GOT3 (cell line): Measurements from ENCODE around the gene UBALD2.
"Not testable (repeated sequence)": the region's sequence is repeated elsewhere in the genome, so short reads cannot be mapped to it uniquely, and the experiment has no call there.

Experiments used
- DNase-seq: peaks from one replicate; lab custom pipeline; 2025; ENCODE audit warnings: mixed read lengths; lab: John Stamatoyannopoulos, UW

The UBALD2 gene

DNA sequence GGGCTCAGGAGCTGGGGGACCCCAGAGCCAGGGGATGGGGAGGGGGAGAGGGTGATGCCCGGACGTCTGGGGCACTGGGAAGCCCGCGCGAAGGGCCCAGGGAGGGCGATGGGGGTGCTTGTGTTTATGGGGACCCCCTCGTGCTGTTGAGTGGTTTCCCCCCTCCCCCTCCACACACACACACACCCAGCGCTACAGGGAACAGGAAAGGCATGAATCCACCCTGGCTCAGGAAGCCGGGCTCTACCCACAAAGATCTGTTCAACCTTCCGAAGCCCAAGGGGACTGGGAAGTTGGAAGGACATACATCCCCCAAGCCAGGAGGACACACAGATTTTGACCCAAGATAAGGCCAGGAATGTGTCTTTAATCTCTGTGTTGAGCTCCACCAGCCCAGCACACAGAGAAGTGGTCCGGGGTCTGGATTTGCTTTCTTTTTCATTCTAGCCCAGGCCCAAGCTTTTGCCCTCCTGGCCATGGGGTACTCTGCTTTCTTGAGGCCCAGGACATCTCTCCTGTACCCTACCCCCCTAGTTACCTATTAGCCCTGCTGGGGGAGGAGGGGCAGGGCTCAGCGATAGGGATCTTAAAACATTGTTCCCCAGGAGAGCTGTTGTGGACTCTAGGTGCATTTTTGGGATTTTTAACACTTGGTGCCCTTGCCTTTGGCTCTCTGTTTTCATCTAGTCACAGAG lies 1.2 kb downstream of the UBALD2 start:
- DNase-seq = no peak

DNA sequence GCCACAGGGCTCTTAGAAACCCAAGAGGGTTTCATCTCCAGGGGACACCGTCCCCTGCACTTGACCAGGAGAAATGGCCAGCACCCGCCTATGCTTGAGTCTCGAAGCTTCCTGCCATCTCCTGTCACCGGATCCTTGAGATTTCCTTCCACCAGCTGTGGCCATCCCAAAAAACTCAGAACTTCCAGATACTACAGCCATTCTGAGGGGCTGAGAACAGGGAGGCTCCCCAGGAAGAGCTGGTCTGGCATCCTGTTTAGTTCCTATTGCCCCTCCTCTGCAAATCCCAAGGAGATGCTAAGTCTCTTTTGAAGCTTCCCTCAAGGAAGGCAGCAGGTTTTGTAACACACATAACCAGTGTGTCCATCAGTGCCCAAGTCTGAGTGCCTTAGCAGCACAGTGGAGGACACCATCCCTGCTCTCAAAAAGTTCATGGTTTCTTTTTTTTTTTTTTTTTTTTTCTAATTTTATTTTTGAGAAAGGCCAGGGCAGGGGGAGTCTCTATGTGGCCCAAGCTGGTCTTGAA lies 2.0 kb downstream of the UBALD2 start:
- no peak for DNase-seq

DNA sequence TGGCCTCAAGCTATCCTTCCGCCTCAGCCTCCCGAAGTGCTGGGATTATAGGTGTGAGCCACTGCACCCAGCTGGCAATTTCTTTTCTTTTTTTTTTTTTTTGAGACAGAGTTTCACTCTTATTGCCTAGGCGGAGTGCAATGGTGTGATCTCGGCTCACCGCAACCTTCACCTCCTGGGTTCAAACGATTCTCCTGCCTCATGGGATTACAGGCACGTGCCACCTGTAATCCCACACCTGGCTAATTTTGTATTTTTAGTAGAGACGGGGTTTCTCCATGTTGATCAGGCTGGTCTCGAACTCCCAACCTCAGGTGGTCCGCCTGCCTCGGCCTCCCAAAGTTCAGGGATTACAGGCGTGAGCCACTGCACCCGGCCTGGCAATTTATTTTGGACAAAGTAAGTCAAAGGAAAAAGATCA lies 2.4 kb downstream of the UBALD2 start:
- DNase-seq = not testable (repeated sequence)

DNA sequence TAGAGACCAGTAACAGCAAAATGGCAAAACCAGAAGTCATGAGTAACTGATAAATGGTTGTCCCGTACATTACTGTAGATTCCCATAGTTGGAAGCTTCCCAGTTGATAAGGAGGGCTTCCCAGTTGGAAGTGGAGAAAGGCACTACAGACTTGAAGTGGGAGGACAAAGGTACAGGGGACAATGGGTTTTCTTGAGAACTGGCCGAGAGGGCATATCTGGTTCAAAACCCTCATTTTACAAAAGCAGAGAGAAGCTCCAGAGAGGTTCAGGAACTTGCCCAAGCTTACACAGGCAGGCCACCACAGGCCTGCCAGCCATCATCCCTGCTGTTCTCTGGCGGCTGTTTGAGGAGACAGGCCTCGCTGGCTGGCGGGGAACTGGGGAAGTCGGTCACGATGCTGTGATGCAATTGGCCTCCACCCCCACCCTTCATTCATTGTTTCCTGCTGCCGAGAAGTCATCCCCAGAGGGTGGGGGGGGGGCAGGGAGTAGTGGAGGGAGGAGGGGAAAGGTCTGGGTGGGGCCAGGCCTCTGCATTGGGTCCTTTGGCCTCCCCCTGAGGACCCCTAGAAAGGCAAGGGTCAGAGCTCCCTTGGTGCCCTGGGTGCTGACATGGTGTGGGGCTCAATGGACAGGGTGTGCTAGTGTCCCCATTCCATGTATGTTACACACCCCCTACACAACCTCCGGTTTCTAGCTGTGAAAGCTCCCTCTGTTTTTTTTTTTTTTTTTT lies 3.0 kb downstream of the UBALD2 start:
- DNase-seq = no peak

DNA sequence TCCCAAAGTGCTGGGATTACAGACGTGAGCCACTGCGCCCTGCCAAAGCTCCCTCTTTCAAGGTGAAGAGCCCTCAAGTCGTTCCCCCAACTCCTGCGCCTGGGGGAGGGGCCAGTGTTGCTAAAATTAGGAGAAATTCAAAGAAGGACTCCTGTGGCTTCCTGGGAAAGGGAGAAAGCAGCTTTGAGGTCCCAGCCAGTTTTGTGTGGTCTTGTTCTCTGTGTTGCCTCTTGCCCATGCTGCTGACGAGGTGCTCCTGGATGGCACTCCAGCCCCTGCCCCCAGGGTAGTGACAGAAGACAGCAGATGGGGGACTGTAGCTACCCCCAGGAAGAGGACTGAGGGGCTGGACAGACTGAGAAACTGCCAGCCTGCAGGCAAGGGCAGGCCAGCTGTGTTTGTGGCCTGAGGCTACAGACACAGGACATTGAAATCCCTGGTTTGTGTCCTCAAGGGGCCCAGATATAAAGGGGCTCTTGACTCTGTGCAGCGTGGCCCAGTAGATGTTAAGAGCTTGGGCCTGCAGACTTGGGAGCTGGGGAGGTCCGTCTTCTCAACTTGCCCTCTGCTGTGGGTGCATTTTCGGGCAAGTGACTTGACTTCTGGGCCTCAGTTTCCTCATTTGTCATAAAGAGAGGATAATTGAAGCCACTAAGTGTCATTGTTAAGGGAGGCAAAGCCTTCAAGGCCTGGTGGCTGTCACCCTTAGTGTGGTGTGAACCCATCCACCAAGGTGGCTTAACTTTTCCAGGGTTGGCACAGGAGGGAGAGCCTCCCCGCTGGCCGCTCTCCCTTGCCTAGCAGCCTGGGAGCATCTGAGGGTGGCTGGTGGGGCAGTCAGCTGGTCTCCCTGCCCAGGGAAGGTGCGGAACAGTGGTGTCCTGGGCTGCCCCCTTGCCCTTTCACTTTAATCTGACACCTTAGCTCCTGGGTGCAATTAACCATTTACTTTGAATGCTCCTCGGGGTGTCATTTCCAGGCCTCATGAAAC lies 4.1 kb downstream of the UBALD2 start:
- no peak for DNase-seq

DNA sequence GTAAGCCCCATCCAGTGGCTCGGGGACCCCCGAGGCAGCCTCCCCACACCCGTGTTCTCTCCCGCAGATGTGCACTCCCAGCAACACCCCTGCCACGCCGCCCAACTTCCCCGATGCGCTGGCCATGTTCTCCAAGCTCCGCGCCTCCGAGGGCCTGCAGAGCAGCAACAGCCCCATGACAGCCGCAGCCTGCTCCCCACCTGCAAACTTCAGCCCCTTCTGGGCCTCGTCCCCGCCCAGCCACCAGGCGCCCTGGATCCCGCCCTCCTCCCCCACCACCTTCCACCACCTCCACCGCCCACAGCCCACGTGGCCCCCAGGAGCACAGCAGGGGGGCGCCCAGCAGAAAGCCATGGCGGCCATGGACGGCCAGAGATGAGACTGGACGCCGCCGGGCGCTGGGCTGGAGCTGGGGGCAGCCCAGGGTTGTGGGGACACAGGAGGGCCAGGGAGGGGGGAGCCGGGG lies 5.0 kb downstream of the UBALD2 start:
- DNase-seq = no peak

DNA sequence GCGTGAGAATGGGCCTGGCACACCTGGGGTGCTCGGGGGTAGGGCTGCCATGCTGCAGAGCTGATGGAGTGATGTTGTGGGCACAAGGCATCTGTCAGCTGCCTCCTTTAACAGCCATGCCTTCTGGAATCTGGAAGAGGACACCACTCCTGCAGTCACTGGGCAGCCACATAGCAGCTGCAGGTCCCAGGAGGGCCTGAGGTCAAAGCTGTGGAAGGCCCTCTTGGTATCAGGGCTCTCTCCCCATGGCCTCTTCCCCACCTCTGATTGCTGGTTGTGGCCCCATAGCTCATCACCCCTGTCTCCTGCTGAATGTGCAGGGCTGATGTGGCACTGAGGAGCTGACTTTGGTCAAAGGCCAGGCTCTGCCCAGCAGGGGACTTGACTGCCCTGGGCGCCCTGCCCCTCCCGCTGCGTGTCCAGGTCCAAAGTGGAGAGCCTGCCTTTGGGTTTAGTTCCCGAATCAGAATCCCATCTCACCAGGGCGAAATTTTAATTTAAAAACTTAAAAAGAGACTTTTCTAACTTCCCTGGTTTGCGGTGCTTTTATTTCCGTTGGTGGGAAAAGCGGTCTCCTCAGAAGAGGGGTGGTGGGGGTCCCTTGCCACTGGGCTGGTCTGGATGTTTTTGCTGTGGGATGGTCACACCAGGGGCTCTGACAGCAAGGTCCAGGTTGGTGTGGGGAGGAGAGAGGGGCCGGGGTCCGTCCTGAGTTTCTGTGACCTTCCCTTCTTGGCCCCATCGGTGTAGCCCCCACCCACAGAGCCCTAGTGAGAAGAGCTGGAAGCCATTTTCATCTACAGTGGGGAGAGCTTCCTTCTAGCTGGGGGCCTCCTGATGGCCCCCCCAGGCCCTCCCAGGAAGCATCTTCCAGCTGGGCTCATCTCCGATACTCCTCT lies 5.9 kb downstream of the UBALD2 start:
- DNase-seq = no peak

DNA sequence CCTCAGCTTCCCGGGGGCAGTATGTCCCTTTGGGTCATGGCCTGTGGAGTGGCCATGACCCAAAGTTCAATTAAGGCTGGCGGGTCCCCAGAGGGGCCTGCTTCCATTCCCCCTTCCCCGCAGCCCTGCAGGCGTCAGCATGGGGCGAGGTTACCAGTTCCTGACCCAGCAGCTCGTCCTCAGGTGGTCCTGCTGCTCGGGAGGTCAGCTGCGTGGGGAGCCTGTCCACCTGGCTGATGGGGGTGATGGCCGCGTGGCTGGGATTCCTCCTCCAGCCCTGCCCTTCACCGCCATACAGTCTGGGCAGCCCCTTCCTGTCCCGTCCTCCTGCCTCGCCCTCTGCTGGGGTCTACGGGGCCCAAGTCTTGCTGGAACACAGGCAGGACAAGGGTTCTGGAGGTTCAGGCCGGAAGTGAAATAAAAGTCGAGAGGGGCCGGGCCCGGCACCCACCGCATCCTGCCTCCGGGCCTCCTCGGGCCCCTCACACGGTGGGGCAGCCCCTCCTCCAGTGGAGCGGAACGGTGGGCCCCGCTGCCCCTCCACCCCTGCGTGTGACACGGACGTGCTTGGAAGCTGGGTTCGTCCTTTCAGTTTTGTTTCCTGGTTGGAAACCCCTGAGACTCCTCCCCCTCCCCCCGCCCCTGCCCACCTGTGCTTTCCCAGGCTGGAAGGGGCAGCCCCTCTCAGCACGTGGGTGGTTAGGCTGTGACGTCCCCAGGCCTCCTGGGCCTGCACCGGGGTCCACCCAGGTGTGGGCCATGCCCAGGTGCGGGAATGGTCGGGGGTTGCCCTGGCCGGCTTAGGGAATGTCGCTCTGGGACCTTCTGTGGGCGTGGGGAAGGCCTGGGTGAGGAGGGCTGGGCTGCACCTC lies 6.8 kb downstream of the UBALD2 start:
- no peak for DNase-seq

DNA sequence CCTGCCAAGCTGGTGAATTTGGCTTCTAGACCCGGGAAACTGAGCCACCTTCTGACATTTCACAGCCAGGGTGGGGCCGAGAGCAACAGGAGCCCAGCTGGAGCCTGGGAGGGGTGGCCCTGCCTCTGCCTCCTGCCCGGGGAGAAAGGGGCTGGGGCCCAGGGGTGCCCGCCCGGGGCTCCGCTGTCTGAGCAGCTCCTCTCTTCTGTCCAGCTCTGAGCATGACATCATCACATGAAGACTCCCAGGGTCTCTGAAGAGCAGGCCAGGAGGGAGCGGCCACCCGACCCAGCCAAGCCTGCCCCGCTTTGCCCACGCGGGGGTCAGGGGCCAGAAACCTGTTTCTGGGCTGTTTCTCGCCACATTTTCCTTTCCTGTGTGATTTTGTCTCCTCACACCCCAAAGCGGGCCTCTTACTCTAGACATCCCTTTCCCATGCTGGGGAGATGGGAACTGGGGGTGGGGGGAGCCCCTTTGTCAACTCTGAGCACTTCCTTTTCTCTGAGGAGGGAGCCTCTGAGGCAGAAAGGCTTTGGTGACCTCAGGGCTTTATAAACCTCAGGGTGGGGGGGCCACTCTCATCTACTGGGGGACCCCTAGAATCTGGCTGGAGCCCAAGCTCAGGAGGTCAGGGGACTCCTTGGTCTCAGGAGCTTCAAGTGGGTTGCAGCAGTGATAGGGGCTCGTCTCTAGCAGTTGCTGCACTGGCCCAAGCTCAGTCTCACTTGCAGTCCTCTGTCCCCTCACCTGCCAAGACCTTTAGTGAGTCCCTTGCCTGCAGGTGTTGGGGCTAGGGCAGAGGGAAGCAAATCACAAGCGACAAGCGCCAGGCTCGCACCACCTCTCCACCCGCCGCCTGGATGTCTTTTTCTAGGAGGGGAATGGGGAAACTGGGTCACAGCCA lies 7.6 kb downstream of the UBALD2 start:
- DNase-seq = no peak

DNA sequence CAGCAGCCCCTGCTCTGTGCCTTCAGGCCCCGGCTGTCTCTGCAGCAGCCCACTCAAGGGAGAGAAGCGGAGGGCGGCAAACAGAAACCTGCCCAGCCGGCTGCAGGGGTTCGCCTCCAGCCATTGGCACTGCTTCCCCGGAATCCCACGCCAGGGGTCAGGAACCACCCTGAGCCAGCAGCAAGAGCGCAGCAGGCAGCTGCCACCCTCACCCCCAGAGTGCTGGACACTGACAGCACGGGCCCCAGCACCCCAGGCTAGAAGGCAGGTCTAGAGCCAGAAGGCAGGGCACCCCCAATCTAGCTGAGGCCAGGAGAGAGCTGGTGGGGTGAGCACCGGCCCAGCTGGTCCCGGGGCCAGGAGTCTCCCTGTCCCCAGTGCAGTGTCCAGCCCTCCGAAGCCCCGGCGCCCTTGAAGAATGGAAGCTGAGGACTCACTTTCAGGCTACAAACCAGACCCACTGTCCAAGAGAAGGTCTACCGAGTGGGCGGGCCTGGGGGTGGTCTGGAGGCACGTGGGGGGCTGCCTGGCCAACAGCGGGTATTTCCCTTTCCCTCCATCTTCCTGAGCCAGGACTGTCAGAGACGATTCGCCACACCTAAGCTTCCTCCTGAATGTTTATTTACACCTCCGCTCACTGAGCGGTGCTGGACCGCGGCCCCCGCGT lies 8.4 kb downstream of the UBALD2 start:
- DNase-seq = no peak

DNA sequence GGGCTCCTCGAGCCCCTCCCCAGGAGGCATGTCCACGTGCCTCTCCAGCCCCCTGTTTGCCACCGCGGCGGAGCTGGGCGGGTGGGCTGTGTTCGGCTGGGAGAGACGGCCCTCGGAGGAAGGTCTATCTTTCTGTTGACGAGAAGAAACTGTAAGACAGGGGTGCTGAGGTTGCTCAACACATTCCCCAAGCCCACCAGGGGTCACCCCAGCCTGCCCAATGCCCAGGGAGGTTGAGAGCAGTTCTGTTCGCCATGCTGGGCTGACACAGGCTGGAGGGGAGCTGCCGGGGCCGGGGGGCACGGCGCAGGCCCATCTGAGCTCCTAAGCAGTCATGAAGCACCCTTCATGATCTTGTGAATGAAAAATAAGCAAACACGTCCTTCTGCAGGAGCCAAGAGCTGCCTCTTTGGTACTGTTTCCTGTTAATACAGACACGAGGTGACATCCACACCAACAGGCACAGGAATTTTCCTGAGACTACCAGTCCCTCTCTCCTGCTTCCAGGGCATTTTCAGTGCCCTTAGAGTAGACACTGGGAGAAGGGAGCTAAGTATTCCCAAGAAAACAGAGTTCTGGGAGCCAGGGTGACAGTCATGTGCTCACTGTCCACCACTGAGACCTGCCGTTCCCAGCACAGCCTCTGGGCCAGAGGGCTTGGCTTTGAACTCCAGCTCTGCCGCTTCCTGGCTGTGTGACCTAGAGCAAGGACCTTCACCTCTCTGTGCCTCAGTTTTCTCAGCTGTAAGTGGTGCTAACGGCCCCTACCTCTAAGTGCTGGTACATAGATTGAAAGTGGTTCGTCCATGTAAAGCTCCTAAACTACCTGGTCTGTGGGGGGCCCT lies 9.2 kb downstream of the UBALD2 start:
- DNase-seq = no peak

DNA sequence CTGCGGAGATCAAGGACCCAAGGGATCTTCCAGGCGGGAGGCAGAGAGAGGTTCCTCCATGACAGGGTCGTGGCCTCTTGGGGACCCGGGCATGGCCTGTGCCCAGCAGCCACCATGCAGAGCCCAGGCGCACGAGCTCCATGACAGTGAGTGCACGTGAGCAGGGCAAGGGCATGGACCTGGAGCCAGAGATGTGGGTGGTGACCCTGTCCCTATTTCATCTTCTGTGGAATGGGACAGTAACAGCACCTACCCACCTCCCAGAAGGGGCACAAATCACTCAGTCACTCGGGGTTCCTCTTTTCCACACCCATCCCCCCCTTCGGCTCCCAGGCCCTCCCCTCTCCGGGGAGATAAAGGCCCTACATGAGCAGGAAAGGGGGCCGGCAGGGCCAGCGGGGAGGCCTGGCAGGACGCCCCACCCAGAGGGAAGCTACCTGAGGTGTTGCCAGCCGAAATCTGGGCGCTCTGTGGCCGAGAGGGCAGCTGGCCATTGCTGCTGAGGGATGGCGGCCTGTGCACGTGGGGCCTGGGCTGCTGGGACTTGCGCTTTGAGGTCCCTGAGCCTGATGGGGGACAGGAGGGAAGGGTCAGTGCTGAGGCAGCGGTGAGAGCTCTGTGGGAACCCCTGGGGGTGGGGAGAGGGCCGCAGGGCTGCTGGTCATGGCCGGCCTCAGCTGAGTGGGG lies 10.4 kb downstream of the UBALD2 start:
- DNase-seq = no peak

DNA sequence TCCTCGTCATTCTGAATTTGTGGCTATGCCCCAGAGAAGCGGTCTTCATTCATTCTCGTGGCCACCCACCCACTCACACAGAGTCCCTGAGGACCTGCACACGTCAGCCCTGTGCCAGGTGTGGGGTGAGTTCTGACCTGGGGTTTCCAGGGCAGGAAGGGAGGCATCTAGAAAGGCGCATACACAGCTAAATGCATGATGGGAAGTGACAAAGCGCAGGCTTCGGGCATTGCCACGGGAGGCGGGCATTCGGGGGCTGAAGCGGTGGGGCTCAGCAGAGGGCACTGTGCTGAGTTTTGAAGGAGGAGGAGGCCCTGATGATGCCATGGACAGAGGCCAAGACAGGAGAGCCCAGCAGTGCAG lies 10.9 kb downstream of the UBALD2 start:
- DNase-seq = no peak

DNA sequence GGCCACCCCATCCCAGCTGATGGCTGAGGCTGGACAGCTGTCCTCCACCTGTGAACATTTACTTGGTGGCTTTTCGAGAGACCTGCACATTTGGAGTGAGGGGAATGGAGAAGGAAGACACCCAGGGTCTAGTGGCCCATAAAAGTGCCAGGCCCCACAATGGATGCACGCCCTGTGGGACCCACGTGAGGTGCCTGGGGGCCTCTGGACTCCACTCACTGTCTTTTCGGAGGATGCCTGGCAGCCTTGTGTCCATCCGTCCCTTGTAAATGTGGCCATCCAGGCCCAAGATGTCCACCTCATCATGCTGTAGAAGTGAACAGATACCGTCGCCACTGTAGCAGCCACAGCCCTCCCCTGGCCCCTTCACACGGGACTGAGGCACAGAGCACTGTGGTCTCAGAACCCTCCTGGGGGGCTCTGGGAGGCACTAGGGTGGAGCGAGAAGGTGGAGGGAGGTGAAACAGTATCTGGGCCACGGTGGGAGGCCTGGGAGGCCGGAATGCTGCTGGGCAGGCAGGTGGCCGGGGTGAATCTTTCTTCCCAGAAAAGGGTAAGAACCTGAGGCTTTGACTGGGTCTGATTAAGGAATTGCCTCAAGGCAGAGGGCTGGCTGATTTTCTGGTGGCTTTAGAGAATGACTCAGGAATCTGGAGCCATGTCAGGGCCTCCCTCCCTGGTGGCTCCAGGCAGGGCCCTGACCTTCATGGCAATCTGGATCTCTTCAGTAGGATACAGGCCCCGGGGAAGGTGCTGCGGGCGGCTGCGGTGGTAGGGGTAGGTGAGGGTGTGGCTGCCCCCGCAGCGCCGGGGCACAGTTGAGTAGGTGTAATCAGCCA lies 11.5 kb downstream of the UBALD2 start:
- DNase-seq = no peak

DNA sequence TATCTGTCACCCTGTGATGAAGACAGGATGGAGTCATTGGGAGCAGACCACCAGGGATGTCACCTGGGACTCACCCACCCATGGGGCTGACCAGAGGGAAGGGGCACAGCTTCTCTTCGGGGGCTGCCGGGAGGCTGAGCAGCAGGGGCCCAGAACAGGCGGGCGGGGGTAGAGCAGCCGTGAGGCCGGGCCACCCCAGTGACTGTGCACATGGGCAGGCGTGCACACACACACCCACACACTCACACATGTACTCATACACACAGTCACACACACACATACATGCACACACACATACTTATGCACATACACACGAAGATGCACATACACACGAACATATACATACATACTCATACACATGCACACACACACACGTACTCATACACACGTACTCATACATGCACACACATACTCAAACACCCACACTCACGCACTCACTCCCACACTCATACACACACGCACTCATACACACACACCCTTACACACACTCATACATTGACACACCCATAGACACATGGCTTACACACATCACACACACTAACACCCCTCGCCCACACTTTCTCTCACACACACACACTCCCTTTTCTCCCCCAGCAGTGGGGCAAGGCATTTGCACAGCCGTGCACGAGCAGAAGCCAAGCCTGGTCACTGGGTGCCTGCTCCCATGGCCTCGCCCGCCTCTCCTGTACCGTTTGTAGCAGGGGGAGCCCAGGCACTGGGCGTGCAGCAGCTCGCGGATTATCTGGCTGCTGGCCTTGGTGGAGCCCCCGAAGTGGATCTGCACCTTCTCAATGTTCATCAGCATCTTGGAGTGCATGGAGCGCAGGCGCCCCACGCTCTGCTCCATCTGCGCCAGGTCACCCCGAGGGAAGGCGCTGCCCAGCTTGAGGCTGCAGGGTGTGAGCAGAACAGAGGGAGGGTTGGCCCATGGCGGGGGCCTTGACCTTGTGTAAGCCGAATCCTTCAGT lies 12.4 kb downstream of the UBALD2 start:
- no peak for DNase-seq
